Measurements from ENCODE around the gene MCUR1. TPM values are rescaled to one million over a fixed set of nuclear protein-coding genes. Genes with fewer than 3 reads are reported as not detected.
A peak's percentile ranks its signal among the peaks of the same experiment; 100 is the strongest.

Gene MCUR1
- total RNA-seq, 1 experiment from 2014 or later, result 16.4 TPM

DNA sequence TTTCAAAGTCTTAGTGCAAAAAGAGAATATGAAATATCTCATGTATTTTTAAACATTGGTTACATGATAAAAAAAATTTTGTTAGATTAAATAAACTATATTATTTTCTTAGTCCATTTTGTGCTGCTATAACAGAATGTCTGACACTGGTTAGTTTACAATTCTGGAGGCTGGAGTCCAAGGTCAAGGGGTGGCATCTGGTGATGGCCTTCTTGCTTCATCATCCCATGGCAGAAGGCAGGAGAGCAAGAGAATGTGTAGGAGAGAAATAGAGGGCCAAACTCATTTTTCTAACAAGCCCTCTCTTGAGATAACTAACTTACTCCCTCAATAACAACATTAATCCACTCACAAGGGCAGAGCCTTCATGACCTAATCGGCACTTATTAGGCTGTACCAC is 11.5 kb upstream of the MCUR1 start:
- no peak overlapping the region for H3K27ac Mint-ChIP-seq (ENCODE audit: unreplicated experiment)
- CTCF ChIA-PET, result no interaction called here
- no peaks in the 10 kb centered on the region for H3K9me3 Mint-ChIP-seq (ENCODE audit: low read depth, unreplicated experiment)
- H3K4me1 Mint-ChIP-seq (ENCODE audit: low read depth, unreplicated experiment), result no peaks in the 10 kb centered on the region
- no TSS peak for BruUV-seq (replicated peaks)
- intact Hi-C loops (cut with micrococcal nuclease; ENCODE audit: unreplicated experiment), result no loop called here
- H3K27me3 Mint-ChIP-seq (ENCODE audit: unreplicated experiment), result no peaks in the 10 kb centered on the region
- no peak for DNase-seq
- H3K36me3 Mint-ChIP-seq (ENCODE audit: insufficient read depth, unreplicated experiment), result no peaks in the 10 kb centered on the region
- no peak overlapping the region for H3K4me3 Mint-ChIP-seq (ENCODE audit: low read depth, unreplicated experiment)
- TF ChIP-seq, protein P1, sequence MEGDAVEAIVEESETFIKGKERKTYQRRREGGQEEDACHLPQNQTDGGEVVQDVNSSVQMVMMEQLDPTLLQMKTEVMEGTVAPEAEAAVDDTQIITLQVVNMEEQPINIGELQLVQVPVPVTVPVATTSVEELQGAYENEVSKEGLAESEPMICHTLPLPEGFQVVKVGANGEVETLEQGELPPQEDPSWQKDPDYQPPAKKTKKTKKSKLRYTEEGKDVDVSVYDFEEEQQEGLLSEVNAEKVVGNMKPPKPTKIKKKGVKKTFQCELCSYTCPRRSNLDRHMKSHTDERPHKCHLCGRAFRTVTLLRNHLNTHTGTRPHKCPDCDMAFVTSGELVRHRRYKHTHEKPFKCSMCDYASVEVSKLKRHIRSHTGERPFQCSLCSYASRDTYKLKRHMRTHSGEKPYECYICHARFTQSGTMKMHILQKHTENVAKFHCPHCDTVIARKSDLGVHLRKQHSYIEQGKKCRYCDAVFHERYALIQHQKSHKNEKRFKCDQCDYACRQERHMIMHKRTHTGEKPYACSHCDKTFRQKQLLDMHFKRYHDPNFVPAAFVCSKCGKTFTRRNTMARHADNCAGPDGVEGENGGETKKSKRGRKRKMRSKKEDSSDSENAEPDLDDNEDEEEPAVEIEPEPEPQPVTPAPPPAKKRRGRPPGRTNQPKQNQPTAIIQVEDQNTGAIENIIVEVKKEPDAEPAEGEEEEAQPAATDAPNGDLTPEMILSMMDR (IDR thresholded peaks at IDR 0.05; ENCODE audit: unreplicated experiment), result no peak

DNA sequence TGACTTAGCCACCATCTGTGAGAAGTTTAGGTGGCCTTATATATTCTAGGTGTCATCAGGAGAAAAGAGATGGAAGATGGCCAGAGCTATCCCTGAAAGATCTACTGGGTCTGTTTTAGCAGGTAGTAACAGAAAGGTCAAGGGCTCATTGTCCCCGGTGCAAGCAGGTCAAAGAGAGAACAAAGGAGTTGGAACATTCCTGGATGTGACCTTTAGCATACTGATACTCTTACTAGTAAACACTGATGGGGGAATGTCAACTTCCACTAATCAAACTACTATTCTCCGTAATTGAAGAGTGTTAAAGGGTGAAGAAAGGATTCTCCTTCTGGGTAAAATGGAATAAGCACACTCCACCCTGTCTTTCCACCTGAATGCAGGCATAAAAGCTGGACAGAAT is 4.0 kb upstream of the MCUR1 start:
- CTCF ChIA-PET, result no interaction called here
- TF ChIP-seq, protein P1 (IDR thresholded peaks at IDR 0.05; ENCODE audit: unreplicated experiment), result no peak
- Mint-ChIP-seq H3K4me1 (ENCODE audit: low read depth, unreplicated experiment) (no peaks in the 10 kb centered on the region), H3K27ac (ENCODE audit: unreplicated experiment) (no peak overlapping the region), H3K4me3 (ENCODE audit: low read depth, unreplicated experiment) (no peak overlapping the region), H3K27me3 (ENCODE audit: unreplicated experiment) (no peaks in the 10 kb centered on the region), H3K36me3 (ENCODE audit: insufficient read depth, unreplicated experiment) (peaks cover 18% of the 10 kb centered on the region), H3K9me3 (ENCODE audit: low read depth, unreplicated experiment) (no peaks in the 10 kb centered on the region)
- intact Hi-C loops (cut with micrococcal nuclease; ENCODE audit: unreplicated experiment), result no loop called here
- BruUV-seq (replicated peaks), result no TSS peak
- DNase-seq, result no peak

DNA sequence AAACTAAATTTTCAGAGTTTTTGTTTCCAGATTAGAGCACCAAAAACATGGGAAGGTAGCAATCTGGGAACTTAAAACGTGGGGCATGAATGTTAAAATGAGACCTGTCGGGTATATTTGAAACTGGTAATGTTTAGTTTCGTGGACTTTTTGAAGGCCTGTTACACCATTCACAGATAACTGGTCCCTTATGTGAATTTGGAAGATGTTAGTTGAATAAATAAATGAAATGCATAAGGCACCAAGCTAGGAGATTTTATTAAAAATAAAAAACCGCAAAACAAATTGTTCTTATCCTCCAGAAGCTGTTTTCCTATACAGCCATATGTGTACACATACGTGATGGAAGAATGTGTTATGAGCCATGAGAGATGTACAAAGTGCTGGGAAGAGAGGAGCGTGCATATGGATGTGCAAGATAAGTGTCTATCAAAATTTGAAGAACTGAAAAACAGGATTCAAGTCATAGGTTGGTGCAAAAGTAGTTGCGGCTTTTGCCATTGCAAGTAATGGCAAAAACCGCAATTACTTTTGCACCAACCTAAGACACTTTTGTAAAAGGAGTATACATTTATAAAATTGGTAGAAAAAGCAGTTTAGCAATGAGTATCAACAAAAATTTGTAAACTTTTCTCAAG is 700 bp upstream of the MCUR1 start:
- peaks cover 21% of the 10 kb centered on the region for H3K36me3 Mint-ChIP-seq (ENCODE audit: insufficient read depth, unreplicated experiment)
- BruUV-seq (replicated peaks), result TSS peak; percentile 83
- CTCF ChIA-PET, result no interaction called here
- intact Hi-C loops (cut with micrococcal nuclease; ENCODE audit: unreplicated experiment), result no loop called here
- peak overlapping the region; percentile 61 for H3K27ac Mint-ChIP-seq (ENCODE audit: unreplicated experiment)
- H3K4me3 Mint-ChIP-seq (ENCODE audit: low read depth, unreplicated experiment), result peak overlapping the region; percentile 84
- no peaks in the 10 kb centered on the region for H3K27me3 Mint-ChIP-seq (ENCODE audit: unreplicated experiment)
- DNase-seq, result no peak
- TF ChIP-seq, protein P1 (IDR thresholded peaks at IDR 0.05; ENCODE audit: unreplicated experiment), result no peak
- H3K4me1 Mint-ChIP-seq (ENCODE audit: low read depth, unreplicated experiment), result peaks cover 18% of the 10 kb centered on the region
- H3K9me3 Mint-ChIP-seq (ENCODE audit: low read depth, unreplicated experiment), result no peaks in the 10 kb centered on the region

DNA sequence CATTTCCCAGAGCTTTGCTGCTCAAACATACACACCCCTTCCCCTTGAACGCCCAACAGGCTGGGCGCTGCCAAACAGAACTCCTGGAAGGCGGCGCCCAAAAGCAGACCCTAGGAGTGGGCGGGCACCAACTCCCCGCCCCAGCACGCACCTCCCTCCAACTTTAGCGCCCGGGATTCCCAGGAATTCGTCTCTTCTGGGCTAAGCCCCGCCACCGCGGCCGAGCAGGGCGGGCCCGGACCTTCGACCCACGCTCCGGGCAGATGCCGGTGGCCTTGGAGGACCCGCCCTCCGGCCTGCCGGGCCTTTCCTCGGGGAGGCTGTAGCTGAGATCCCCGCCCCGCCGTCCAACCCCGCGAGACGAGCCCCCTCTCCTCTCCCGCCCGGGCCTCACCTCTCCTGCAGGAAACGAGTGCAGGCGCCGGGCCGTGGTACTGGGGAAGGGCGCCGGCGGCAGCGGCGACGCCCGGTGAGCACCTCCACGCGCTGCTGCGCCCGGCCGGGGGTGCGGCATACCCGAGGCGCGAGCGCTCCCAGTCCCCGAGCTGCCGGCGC is 659 bp downstream of the MCUR1 start:
- Mint-ChIP-seq H3K27me3 (ENCODE audit: unreplicated experiment) (no peaks in the 10 kb centered on the region), H3K27ac (ENCODE audit: unreplicated experiment) (no peak overlapping the region), H3K36me3 (ENCODE audit: insufficient read depth, unreplicated experiment) (peaks cover 21% of the 10 kb centered on the region), H3K4me3 (ENCODE audit: low read depth, unreplicated experiment) (peak overlapping the region; percentile 84), H3K9me3 (ENCODE audit: low read depth, unreplicated experiment) (no peaks in the 10 kb centered on the region), H3K4me1 (ENCODE audit: low read depth, unreplicated experiment) (peaks cover 18% of the 10 kb centered on the region)
- CTCF ChIA-PET, result interaction anchor here (0.6 kb wide), 1 partner anchor 17 kb away, joined by 9 read pairs; no protein-coding TSS in a partner anchor
- TF ChIP-seq, protein P1 (IDR thresholded peaks at IDR 0.05; ENCODE audit: unreplicated experiment), result no peak
- intact Hi-C loops (cut with micrococcal nuclease; ENCODE audit: unreplicated experiment), result no loop called here
- no TSS peak for BruUV-seq (replicated peaks)
- DNase-seq, result peak; percentile 43

All from Calu3 (cell line).